NCI-H345 treated with DMSO at 0.1 percent for 48 hours (cell line): ENCODE results near the gene SIGLEC12.

Source experiments
- DNase-seq: peaks from one replicate; lab custom pipeline; 2025; ENCODE audit not compliant: unreplicated experiment; lab: John Stamatoyannopoulos, UW

Gene SIGLEC12

GRCh38 chr19:51501594-51502263, at the start of gene SIGLEC12:
TSS of gene SIGLEC12 (minus strand) at chr19:51501800. CDS start at chr19:51501733, 67 bp downstream.
- no peak for DNase-seq

GRCh38 chr19:51550848-51551672, 49.5 kb upstream of the SIGLEC12 start:
- no peak for DNase-seq

- DNase-seq, result no peak
Measured at GRCh38 chr19:51549533-51550324, 48.1 kb upstream of the SIGLEC12 start.

- no peak for DNase-seq
Measured at GRCh38 chr19:51548891-51549305, 47.3 kb upstream of the SIGLEC12 start.

- DNase-seq, result no peak
Measured at GRCh38 chr19:51548213-51548651, 46.6 kb upstream of the SIGLEC12 start.

- DNase-seq, result no peak
Measured at GRCh38 chr19:51547397-51548212, 46.0 kb upstream of the SIGLEC12 start.

GRCh38 chr19:51546650-51547396, 45.2 kb upstream of the SIGLEC12 start:
- no peak for DNase-seq

GRCh38 chr19:51546107-51546649, 44.6 kb upstream of the SIGLEC12 start:
- no peak for DNase-seq

GRCh38 chr19:51544038-51544437, 42.4 kb upstream of the SIGLEC12 start:
- DNase-seq, result no peak

- no peak for DNase-seq
Measured at GRCh38 chr19:51542699-51543098, 41.1 kb upstream of the SIGLEC12 start.

- no peak for DNase-seq
Measured at GRCh38 chr19:51541458-51542357, 40.1 kb upstream of the SIGLEC12 start.

GRCh38 chr19:51539821-51540366, 38.3 kb upstream of the SIGLEC12 start:
- DNase-seq, result no peak

GRCh38 chr19:51535535-51535934, 33.9 kb upstream of the SIGLEC12 start:
- no peak for DNase-seq

- DNase-seq, result no peak
Measured at GRCh38 chr19:51531349-51532315, 30.0 kb upstream of the SIGLEC12 start, which contains the start of gene SIGLEC6. TSS of gene SIGLEC6 (minus strand) at chr19:51531670. CDS start at chr19:51531648, 22 bp downstream.

- no peak for DNase-seq
Measured at GRCh38 chr19:51530616-51531015, 29.0 kb upstream of the SIGLEC12 start.

- DNase-seq, result no peak
Measured at GRCh38 chr19:51529301-51529700, 27.7 kb upstream of the SIGLEC12 start.

GRCh38 chr19:51525651-51526050, 24.1 kb upstream of the SIGLEC12 start:
- no peak for DNase-seq
